ENCODE data around the gene COPG1.
A peak's percentile ranks its signal among the peaks of the same experiment; 100 is the strongest.

COPG1 gene

GRCh38 chr3:129315223-129315997 is 66.0 kb downstream of the COPG1 start:
- DNase-seq, result peak in 1 of 2 donors; percentile 66

GRCh38 chr3:129315998-129316247 is 66.5 kb downstream of the COPG1 start:
- no peak for DNase-seq

GRCh38 chr3:129316248-129317013 is 67.0 kb downstream of the COPG1 start:
- DNase-seq, result peak; percentile 65 to 91

- DNase-seq, result no peak
These were observed 67.8 kb downstream of the COPG1 start for GRCh38 chr3:129317014-129317771.

- no peak for DNase-seq
These were observed 68.4 kb downstream of the COPG1 start for GRCh38 chr3:129317848-129318247.

- no peak for DNase-seq
These were observed 69.5 kb downstream of the COPG1 start for GRCh38 chr3:129318921-129319320.

DNA sequence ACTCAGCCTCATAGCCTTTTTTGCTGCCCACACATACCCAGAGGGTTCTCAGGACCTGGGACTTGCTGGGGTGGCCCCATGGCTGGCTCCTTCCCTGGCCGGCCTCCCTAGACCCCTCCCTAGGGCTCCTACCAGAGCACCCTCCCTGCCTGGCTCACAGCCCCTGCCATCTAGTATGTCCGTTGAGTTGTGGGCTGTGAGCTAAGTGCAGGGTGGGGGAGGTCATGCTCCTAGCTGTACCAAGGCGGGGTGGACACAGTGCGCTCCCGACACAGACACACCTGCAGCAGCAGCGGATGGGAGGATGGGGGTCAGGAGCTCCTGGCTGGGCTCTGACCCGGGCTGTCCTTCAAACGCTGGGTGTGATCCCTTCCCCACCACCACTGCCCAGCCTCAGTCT is 70.9 kb downstream of the COPG1 start:
- DNase-seq, result no peak

GRCh38 chr3:129320825-129321487 is 71.5 kb downstream of the COPG1 start:
- DNase-seq, result no peak

GRCh38 chr3:129321887-129322286 is 72.5 kb downstream of the COPG1 start:
- no peak for DNase-seq

- DNase-seq, result no peak
These were observed 74.4 kb downstream of the COPG1 start for GRCh38 chr3:129323651-129324294.

DNA sequence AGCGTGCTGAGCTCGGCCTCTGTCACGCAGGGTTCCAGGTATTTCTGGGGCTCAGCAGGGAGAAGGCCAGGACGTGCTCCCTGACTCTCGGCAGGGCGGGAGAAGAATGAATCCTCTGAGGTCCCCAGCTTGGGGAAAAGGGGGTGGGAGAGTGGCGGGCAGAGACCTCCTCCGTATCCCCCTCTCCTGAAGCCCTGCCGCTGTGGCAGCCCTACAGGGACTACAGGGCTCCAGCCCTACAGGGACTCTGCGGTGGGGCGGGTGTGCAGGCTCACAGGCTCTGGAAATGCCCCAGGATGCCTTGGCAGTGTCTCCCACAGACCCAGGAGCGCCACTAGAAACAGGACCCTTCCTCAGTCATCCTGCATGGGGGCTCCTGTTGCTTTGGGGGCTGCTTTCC is 75.4 kb downstream of the COPG1 start:
- no peak for DNase-seq

DNA sequence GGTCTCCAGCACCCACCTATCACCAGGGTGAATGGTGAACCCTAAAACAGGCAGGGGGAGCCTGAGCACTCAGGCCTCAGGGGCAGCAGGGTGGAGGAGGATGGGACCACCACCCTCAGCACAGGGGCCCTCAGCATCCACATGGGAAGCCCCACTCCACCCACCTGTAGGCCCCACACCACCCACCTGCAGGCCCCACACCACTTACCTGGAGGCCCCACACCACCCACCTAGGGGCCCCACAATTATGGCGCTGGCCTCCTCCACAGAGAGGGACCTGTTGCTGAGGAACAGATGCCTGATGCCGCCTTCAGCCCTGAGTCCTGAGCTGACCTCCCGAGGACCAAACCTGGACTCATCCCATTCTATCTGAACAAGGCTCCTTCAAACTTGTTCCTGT is 76.0 kb downstream of the COPG1 start:
- DNase-seq, result no peak

GRCh38 chr3:129326138-129326537 is 76.7 kb downstream of the COPG1 start:
- DNase-seq, result no peak

DNA sequence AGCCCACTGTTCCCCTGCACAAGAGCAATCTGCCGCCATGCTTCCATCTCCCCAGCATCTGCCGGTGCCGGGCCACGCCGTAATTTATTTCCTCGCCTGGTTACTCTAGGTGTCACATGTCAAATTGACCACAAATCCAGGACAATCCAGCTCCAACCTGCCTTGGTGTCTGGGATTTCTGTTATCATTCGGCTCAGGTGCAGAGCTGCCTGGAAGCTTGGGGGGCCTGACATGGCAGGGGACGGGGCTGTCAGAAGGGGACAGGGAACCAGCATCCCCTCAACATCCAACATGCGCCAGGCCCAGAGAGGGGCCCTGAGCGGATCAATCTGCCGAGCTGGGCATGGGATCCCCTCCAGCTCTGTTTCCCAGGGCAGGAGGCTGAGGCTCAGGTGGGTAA is 77.2 kb downstream of the COPG1 start:
- no peak for DNase-seq

All from bone marrow (tissue), 2 donors.